Fibroblast of upper back skin (primary cell): ENCODE results near the gene CNDP2.

Experiments used
- DNase-seq: peaks from one replicate; pipeline ENCODE4 v3.0.0-alpha.2; 2013

Gene CNDP2

GRCh38 chr18:74573053-74573452 is 76.9 kb downstream of the CNDP2 start:
- DNase-seq: no peak
